Hepatic stellate cell (primary cell): Measurements from ENCODE around the gene NUMB.

Source experiments
- DNase-seq: peaks from one replicate; pipeline ENCODE4 v3.0.0; 2011; ENCODE audit warnings: low spot score

NUMB gene

GRCh38 chr14:73458183-73458976 is at the start of gene NUMB:
Gene NUMB, minus strand, starts transcription at chr14:73458546. Its CDS starts 102,795 bp downstream, at chr14:73355751.
- DNase-seq, result peak; percentile 98

- DNase-seq, result peak; percentile 28
Measured at GRCh38 chr14:73503648-73504047, 45.3 kb upstream of the NUMB start.

GRCh38 chr14:73502017-73502619 is 43.8 kb upstream of the NUMB start:
- DNase-seq, result no peak

DNA sequence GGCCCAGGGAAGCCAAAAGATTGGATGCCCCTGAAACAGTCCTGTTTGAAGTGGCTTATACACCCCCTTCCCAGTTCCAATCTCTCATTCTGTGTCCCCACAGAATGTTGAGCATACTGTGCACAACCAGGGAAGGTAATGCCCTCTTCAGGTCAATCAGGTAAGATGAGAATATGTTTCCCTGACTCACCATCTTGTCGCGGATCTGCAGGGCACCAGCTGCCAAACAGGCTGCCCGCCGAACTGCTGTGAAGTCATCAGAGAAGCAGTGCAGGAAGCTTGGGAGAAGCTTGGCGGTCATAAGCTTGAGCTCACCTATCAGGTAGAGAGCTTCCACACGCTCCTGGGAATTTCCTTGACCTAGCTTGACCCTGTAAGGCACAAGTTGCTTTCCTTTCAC is 42.0 kb upstream of the NUMB start:
- DNase-seq, result no peak

- no peak for DNase-seq
Measured at GRCh38 chr14:73494593-73494992, 36.2 kb upstream of the NUMB start.

- no peak for DNase-seq
Measured at GRCh38 chr14:73492670-73493069, 34.3 kb upstream of the NUMB start.

DNA sequence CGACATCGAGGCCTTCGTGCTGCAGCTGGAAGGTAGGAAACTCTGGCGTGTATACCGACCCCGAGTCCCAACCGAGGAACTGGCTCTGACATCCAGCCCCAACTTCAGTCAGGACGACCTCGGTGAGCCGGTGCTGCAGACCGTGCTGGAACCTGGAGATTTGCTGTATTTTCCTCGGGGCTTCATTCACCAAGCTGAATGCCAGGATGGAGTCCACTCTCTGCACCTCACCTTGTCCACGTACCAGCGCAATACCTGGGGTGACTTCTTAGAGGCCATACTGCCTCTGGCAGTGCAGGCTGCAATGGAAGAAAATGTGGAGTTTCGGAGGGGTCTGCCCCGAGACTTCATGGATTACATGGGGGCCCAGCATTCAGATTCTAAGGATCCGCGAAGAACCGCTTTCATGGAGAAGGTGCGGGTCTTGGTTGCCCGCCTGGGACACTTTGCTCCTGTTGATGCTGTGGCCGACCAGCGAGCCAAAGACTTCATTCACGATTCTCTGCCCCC is 33.8 kb upstream of the NUMB start:
- DNase-seq, result no peak

DNA sequence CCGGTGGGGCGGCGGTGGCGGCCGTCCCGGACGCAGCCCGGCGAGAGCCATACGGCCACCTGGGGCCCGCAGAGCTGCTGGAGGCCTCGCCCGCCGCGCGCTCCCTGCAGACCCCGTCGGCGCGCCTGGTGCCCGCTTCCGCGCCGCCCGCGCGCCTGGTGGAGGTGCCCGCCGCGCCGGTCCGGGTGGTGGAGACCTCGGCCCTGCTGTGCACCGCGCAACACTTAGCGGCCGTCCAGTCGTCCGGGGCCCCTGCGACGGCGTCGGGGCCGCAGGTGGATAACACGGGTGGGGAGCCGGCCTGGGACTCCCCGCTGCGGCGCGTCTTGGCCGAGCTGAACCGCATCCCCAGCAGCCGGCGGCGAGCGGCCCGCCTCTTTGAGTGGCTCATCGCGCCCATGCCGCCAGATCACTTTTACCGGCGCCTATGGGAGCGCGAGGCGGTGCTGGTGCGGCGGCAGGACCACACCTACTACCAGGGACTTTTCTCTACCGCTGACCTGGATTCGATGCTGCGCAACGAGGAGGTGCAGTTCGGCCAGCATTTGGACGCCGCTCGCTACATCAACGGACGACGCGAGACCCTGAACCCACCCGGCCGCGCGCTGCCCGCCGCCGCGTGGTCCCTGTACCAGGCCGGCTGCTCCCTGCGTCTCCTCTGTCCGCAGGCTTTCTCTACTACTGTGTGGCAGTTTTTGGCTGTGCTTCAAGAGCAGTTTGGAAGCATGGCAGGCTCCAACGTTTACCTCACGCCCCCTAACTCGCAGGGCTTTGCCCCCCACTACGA is 33.1 kb upstream of the NUMB start:
- peak; percentile 60 for DNase-seq

DNA sequence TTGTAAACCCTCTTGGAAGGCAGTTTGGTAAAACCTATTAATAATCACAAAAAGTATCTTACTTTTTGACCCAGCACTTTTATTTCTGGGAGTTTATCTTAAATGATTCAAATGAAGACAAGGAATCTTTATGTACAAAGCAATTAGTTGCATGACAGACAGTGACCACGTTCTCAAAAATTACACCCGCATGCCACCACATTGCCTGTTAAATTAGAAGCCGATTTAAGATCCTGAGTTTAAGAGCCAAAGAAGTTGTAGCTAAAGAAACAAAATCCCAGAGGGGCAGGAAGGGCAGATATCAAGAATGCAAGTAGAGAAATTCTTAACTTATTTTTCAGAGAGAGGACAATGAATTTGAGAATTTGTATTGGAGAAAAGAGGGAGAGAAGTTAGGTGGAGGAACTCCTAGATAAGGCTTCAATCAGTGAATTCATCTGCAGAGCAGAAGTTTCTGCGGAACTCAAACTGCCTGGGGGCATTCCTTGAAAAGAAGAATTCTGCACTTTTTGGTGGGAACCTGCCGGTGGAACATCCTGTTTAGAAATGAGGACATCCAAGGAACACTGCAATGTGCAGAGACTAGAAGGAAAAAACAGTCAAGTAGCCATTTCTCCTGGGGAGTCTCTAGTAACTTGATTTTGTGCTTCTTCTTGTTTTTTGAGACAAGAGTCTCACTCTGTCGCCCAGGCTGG is 31.3 kb upstream of the NUMB start:
- no peak for DNase-seq

DNA sequence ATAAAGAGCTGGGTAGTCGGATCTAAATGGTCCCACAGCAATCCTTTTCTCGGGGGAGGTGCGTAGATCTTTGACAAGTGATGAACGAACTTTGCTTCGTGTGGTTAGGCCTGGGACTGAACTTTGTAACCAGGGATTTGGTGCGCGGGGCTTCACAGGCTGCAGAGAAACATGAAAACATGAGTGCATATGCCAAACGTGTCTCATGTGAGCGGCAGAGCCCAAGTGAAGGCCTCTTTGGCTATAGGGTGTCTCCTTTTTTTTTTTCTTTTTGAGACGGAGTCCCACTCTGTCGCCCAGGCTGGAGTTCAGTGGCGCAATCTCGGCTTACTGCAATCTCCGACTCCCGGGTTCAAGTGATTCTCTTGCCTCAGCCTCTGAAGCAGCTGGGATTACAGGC is 20.3 kb upstream of the NUMB start:
- DNase-seq, result no peak

GRCh38 chr14:73477618-73478266 is 19.4 kb upstream of the NUMB start:
- DNase-seq, result no peak

GRCh38 chr14:73476451-73476931 is 18.1 kb upstream of the NUMB start:
- DNase-seq, result no peak

GRCh38 chr14:73474952-73475351 is 16.6 kb upstream of the NUMB start:
- no peak for DNase-seq

DNA sequence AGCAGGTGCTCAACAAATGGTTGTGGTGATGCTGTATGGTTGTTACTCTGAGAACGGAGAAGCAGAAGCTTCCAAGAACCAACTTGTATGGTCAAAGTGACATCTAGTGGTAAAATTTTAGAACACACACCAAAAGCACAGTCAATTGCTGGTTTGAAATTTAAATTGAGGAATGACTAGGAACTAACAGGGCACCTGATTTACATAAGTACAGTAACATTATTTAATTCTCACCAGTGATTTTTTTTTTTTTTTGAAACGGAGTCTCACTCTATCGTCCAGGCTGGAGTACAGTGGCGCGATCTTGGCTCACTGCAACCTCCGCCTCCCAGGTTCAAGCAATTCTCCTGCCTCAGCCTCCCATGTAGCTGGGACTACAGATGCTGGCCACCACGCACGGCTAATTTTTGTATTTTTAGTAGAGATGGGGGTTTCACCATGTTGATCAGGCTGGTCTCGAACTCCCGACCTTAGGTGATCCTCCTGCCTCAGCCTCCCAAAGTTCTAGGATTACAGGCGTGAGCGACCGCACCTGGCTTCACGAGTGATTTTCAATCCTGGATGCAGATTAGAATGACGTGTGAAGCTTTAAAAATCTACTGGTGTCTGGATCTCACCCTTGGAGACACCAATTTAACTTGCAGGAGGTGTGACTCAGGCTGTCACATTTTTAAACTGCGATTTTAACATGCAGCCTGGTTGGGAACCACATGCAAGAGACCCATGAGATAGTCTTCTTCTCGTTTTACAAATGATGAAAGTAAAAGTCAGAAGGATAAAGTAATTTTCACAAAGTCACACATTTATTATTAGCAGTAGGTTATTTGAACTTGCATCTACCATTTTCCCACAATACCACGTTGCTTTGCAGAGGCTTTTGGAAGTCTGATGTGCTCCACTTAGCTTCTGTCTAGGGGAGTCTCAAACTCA is 14.1 kb upstream of the NUMB start:
- DNase-seq, result peak; percentile 58

- no peak for DNase-seq
Measured at GRCh38 chr14:73471582-73472184, 13.3 kb upstream of the NUMB start.

GRCh38 chr14:73468828-73469375 is 10.6 kb upstream of the NUMB start:
- no peak for DNase-seq

DNA sequence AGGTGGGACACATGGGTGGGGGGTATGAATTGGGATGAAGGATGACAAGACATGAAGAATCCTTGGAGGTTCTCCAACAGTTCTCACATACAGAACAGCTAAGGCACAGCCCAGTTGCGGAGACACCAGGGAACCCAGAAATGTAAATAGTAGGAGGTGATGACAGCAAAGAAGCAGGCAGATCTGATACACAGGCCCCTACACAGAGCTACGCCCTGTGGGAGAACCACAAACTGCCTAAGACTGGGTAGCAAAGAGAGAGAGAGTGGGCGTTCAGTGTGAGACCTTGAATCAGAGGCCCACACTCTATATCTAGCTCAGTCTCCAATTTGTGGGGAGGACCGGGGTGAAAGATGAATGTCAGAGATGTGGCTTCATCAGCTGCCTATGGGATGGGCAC is 9.5 kb upstream of the NUMB start:
- DNase-seq, result no peak

DNA sequence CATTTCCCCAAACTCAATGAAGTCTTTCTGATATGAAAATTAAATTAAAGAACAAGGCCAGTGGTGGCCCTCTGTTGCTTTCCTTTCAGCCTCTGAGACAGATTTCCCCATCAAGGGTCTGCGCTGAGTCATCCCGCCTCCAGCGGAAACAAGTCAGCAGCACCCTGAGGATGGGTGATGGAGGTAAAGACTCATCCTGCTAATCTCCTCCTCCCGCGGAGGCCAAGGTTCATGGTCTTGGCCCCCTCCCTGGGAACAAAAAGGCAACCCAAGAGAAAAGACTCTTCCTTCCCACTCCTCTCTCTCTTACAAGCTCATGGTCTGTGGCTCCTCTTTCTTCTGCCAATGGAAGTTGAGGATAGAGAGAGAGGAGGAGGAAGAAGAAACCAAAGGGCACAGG is 9.0 kb upstream of the NUMB start:
- no peak for DNase-seq

DNA sequence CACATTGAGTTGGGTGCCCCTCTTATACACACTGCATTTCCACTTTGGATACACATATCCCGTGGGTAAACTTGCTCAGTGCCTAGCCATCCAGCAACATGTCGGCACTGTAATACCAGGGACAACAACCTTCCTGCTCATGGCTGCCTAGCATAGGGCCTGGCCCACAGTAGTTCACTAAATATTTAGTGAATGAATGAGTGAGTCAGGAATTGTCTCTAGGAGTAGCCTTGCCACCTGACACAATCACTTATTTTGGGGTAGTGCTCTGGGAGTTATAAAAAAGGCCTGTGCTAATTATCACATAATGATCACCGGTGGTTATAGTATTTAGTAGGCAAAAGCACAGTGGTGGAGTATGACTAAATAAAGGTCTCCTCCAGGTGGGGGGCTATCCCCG is 8.5 kb upstream of the NUMB start:
- DNase-seq, result no peak
